Left lung (tissue), 10 donors: ENCODE measurements around the gene TUNAR. TPM values are rescaled to one million over a fixed set of nuclear protein-coding genes. Genes with fewer than 3 reads are reported as not detected.

Experiments
- ATAC-seq: fragments of 200-7000 bp; cut with Tn5 transposase; one replicate; pipeline ENCODE4 v1.9.1; 2020; ENCODE audit warnings: moderate library complexity
- DNase-seq, 4 donors: peaks; one replicate each; pipeline ENCODE4 v3.0.0-alpha.2; 2013 to 2020
- H3K27ac ChIP-seq, 2 donors: fragments of 200-600 bp; sonication (generic) in 1 of 2; one replicate each; pipeline versions ENCODE4 v1.5.0 to v1.8.0; 2020 to 2021
- H3K27me3 ChIP-seq, 2 donors: fragments of 200-600 bp; sonication (generic) in 1 of 2; one replicate each; pipeline versions ENCODE4 v1.5.0 to v1.8.0; 2020 to 2021
- H3K36me3 ChIP-seq, 2 donors: fragments of 200-600 bp; sonication (generic) in 1 of 2; one replicate each; pipeline versions ENCODE4 v1.5.0 to v1.8.0; 2020 to 2021
- H3K4me1 ChIP-seq, 2 donors: fragments of 200-600 bp; one replicate each; pipeline ENCODE4 v1.8.0; 2021
- H3K4me3 ChIP-seq, 2 donors: fragments of 200-600 bp; sonication (generic) in 1 of 2; one replicate each; pipeline versions ENCODE4 v1.5.0 to v1.8.0; 2020 to 2021; ENCODE audit warnings: mild to moderate bottlenecking in 1 of 2
- H3K9me3 ChIP-seq, 2 donors: fragments of 200-600 bp; sonication (generic) in 1 of 2; one replicate each; pipeline versions ENCODE4 v1.5.0 to v1.8.0; 2020 to 2021
- intact Hi-C, 2 donors: fragments of 100-400 bp; cut with DNase I; formaldehyde crosslinking; loops; one replicate each; pipeline versions ENCODE4 v1.11.2 to v1.14.2; 2022
- polyA plus RNA-seq, 6 donors: library from polyadenylated mRNA; unstranded; fragments of 120-200 nt; gene quantifications; one replicate each; pipeline ENCODE4 v1.2.1, GENCODE V29; 2013; ENCODE audit not compliant: insufficient read length in 6 of 6
- total RNA-seq, 2 donors: library from RNA; stranded (reverse); fragmentation: NEBNext Ultra II Directional; extraction: Animal tissue kit (Norgen Biotek cat#: 25700); gene quantifications; one replicate each; pipeline ENCODE4 v1.2.1, GENCODE V29; 2021
- TF ChIP-seq, protein P1 (sequence below), 2 donors: fragments of 200-600 bp; sonication (generic) in 1 of 2; IDR thresholded peaks; one replicate each; pipeline versions ENCODE4 v1.5.0 to v1.8.0; 2021; ENCODE audit warnings: antibody characterized with exemption in 2 of 2
- donor health status: DM: no; HTN: yes; CAD: no.
- donor health status: DM: no; HTN: no; CAD: no.

Gene TUNAR
- total and polyA plus RNA-seq, 8 donors: 0.12 to 0.30 (median 0.19) TPM; not detected in 4

DNA sequence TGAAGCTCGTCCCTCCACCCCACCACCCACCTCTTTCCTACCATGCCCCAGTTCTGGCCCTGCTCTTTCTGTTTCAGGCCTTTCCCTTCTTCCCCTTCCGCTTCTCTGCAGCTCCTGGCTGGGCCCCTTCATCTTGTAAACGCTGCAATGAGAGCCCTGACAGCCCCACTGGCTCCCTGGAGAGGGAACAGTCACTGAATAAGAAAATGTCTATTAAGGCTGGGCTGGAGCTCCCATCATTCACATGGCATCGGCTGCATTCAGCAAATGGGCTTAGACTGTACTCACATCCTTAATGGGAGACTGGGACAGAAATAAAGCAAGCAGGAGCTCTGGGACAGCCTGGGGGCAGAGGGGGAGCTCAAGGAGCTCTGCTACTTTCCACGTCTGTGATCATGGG is 45.2 kb upstream of the TUNAR start:
- Histone ChIP-seq H3K36me3 (no peaks in the 10 kb centered on the region), H3K27me3 (peaks cover 0 to 25% of the 10 kb centered on the region in 2 donors), H3K4me3 (no peak overlapping the region), H3K27ac (no peak overlapping the region), H3K9me3 (no peaks in the 10 kb centered on the region), H3K4me1 (no peaks in the 10 kb centered on the region)
- intact Hi-C loops: no loop called here
- TF ChIP-seq, protein P1, sequence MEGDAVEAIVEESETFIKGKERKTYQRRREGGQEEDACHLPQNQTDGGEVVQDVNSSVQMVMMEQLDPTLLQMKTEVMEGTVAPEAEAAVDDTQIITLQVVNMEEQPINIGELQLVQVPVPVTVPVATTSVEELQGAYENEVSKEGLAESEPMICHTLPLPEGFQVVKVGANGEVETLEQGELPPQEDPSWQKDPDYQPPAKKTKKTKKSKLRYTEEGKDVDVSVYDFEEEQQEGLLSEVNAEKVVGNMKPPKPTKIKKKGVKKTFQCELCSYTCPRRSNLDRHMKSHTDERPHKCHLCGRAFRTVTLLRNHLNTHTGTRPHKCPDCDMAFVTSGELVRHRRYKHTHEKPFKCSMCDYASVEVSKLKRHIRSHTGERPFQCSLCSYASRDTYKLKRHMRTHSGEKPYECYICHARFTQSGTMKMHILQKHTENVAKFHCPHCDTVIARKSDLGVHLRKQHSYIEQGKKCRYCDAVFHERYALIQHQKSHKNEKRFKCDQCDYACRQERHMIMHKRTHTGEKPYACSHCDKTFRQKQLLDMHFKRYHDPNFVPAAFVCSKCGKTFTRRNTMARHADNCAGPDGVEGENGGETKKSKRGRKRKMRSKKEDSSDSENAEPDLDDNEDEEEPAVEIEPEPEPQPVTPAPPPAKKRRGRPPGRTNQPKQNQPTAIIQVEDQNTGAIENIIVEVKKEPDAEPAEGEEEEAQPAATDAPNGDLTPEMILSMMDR (IDR thresholded peaks at IDR 0.05): no peak
- DNase-seq (no peak), ATAC-seq (no peak)

DNA sequence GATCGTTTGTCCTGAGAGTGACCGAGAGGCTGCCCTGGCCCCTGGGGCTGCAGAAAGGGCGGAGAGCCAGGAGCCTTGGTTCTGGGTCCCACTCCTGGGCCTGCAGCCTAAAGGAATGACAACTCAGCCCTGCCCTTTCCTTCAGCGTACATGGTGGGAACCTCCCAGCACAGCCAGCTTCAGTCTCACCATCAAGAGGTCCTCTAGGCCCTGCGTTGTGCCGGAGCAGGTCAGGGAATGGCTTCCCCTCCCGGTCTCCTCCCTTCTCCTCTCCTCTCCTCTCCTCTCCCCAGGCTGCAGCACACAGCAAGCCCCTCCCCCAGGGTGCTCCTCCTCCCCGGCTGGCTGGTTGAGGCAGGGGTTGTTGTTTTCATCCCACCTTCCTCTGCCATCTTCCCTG is 44.6 kb upstream of the TUNAR start:
- no peaks in the 10 kb centered on the region for H3K9me3 ChIP-seq
- H3K27ac ChIP-seq: no peak overlapping the region
- intact Hi-C loops: no loop called here
- peaks cover 0 to 25% of the 10 kb centered on the region in 2 donors for H3K27me3 ChIP-seq
- no peaks in the 10 kb centered on the region for H3K4me1 ChIP-seq
- no peak overlapping the region for H3K4me3 ChIP-seq
- TF ChIP-seq, protein P1 (IDR thresholded peaks at IDR 0.05): no peak
- ATAC-seq (no peak), DNase-seq (no peak)
- no peaks in the 10 kb centered on the region for H3K36me3 ChIP-seq

DNA sequence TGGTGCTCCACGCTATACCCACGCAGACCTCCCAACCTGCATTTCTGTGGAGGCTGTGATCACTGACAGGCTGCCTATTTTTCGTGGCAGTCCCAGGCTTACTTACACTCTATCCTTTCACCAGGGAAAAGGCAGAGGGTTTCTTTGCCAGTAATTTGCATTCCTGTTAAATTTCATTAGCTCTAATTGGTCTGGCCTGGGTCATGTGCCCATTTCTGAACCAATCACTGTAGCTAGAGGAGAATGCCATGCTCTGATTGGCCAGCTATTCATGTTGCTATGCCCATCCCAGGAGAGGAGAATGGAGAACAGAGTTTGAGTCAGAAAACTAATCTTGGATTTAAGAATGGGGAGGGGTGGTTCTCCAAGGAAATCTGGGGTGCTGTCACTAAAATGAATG is 43.2 kb upstream of the TUNAR start:
- ATAC-seq: no peak
- TF ChIP-seq, protein P1 (IDR thresholded peaks at IDR 0.05): no peak
- DNase-seq: no peak
- intact Hi-C loops: no loop called here
- no peak overlapping the region for H3K27ac ChIP-seq
- no peaks in the 10 kb centered on the region for H3K9me3 ChIP-seq
- H3K4me1 ChIP-seq: no peaks in the 10 kb centered on the region
- no peak overlapping the region for H3K4me3 ChIP-seq
- H3K27me3 ChIP-seq: peaks cover 0 to 19% of the 10 kb centered on the region in 2 donors
- H3K36me3 ChIP-seq: no peaks in the 10 kb centered on the region

DNA sequence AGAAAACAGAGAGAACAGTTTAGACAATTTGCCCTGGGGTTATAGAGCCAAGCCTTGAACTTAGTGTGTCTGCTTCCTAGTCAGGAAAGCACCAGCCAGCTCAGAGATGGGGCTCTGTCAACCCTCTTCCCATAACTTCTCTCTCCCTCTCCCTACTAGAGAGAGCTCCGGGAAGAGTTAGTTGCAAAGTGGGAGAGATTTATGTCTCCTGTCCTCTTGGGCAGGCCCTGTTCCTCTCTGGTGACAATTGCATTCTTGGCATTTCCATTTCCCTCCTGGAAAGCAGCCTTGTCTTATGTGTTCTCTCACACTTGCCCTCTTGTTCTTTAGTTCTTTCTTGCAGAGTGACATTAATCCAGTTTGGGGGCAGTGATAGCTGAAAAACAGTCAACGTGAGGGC is 42.1 kb upstream of the TUNAR start:
- Histone ChIP-seq H3K9me3 (no peaks in the 10 kb centered on the region), H3K4me1 (no peaks in the 10 kb centered on the region), H3K4me3 (no peak overlapping the region), H3K36me3 (no peaks in the 10 kb centered on the region), H3K27me3 (peaks cover 0 to 19% of the 10 kb centered on the region in 2 donors), H3K27ac (no peak overlapping the region)
- TF ChIP-seq, protein P1 (IDR thresholded peaks at IDR 0.05): no peak
- DNase-seq (no peak), ATAC-seq (no peak)
- intact Hi-C loops: no loop called here

DNA sequence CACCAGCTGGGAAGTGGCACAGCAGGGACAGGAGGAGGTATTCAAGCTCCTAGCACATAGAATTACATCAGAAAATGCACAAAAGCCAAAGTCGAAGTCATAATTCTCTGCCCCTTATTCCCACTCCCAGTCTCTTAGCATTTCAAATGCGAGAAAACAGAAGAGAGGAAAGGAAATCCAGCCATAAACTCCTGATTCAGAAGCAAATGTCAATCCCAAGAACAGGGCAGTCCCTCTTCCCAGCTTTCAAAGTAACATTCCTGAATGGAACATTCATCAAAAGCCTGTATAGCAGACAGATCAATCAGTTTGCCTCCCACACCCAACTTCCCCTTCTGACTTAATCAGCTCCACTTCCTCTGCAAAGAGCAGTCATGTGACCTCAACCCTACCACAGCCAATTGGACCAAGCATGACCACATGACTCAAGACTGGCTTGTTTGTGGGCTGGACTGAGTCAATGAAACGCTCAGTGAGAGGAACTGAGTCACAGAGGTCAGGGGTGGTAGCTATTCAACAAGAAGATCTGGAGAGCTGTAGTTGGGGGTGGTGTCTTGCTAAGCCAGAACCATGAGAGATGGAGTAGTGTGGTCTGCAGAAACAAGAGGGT is 41.4 kb upstream of the TUNAR start:
- Histone ChIP-seq H3K4me3 (no peak overlapping the region), H3K9me3 (no peaks in the 10 kb centered on the region), H3K27me3 (peaks cover 0 to 19% of the 10 kb centered on the region in 2 donors), H3K4me1 (no peaks in the 10 kb centered on the region), H3K27ac (no peak overlapping the region), H3K36me3 (no peaks in the 10 kb centered on the region)
- TF ChIP-seq, protein P1 (IDR thresholded peaks at IDR 0.05): no peak
- DNase-seq (no peak), ATAC-seq (no peak)
- intact Hi-C loops: no loop called here
